GM13977 (cell line): ENCODE results near the gene CAT.

Experiments
- DNase-seq: peaks from one replicate; pipeline ENCODE4 v3.0.0; 2012; ENCODE audit warnings: low spot score
- in situ Hi-C: fragments of 300-500 bp; cut with MboI; formaldehyde crosslinking; loops from one replicate; pipeline ENCODE4 v1.12.0; 2022; ENCODE audit warnings: low sequenced_read_pairs, low pct_unique_long_range_greater_than_20kb, mixed read lengths, inconsistent platforms; ENCODE audit not compliant: unreplicated experiment
- TF ChIP-seq, protein P1 (sequence below): IDR thresholded peaks from 2 replicates; pipeline ENCODE4 v1.5.1; 2012; ENCODE audit warnings: mild to moderate bottlenecking, control low read depth; ENCODE audit not compliant: insufficient read depth; ENCODE audit errors: extremely low read depth, missing control alignments

CAT gene

DNA sequence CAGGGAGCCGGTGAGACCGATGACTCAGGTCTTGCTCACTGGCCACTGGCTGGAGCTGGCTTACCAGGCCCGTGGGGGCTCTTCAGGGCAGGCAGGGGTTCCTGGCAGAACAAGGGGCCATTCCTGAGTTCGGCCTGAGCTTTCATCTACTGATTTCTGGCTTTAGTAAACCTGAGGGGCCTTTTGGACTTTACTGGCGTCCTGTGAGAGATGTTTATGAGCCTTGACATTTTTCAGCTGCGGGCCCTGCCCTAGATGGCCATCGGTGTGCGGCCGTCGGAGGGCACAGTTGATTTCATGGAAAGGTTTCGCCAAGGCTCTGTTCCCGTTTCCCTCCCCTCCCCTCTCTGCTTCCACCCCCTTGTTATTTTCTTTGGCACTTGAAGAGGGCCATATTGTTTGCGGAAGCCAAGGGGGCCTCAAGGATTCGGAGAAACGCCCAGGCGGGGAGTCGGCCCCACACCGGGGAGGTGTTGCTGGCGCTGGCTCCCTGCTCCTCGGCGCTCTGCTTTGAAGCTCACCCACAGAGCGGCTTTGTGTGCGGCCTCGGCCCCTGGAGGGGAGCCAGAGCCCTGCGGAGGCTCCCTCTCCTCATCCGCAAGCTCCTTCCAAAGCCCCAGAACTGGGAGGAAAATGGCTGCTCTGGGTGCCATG is 57.1 kb downstream of the CAT start:
- DNase-seq = no peak
- TF ChIP-seq, protein P1, sequence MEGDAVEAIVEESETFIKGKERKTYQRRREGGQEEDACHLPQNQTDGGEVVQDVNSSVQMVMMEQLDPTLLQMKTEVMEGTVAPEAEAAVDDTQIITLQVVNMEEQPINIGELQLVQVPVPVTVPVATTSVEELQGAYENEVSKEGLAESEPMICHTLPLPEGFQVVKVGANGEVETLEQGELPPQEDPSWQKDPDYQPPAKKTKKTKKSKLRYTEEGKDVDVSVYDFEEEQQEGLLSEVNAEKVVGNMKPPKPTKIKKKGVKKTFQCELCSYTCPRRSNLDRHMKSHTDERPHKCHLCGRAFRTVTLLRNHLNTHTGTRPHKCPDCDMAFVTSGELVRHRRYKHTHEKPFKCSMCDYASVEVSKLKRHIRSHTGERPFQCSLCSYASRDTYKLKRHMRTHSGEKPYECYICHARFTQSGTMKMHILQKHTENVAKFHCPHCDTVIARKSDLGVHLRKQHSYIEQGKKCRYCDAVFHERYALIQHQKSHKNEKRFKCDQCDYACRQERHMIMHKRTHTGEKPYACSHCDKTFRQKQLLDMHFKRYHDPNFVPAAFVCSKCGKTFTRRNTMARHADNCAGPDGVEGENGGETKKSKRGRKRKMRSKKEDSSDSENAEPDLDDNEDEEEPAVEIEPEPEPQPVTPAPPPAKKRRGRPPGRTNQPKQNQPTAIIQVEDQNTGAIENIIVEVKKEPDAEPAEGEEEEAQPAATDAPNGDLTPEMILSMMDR = no peak
- in situ Hi-C loops = no loop called here

DNA sequence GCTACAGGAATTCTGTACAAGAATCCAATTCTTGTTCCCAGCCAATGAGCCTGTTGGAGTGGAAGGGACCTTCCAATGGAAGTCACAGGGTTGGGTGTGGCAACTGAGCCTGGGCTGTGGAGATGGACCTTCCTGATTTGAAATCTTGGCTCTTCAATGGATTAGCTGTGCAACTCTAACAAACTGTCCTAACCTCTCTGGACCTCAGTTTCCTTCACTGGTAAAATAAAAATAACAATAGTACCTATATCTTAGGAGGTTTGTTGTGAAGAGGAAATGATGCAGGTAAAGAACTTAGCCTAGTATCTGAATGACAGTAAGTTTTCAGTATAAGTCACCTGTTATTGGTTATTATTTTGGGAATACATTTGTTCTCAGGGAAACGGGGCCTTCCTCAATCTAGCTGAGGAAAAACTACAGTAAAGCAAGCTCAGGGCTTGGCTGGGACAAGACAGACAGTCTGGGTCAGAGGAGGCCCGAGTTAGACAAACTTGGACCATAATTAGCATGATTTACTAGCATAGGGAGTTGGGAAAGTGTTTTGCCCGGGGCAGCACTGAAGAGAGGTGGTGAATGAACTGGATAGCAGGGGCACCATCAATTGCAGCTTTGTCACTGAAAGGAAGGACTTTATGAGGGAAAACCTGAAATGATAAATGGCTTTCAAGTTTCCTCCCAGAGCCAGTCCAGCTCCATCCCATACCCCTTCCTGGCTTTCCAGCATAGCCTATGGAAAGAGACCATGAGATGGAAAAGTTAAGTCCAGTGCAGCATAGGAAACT is 61.2 kb downstream of the CAT start:
- TF ChIP-seq, protein P1 = no peak
- DNase-seq = no peak
- in situ Hi-C loops = no loop called here

DNA sequence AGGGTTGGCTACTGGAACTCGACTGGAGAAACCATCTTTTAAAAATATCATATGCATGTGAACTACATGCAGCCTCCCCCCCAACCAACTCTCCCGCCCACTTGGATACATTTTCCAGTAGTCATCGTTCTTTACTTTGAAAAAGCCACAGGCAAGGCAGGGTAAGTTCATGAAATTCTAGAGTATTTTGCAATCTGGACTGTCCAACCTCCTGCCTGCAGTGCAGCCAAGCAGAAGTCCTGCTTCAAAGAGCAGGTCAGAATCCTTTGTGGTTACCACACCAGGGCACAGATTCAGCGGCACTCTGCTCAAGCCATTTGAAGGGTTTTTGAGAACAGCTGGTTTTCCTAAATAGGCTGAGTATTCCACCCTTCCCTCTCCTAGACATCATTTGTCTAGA is 62.8 kb downstream of the CAT start:
- TF ChIP-seq, protein P1 = no peak
- no peak for DNase-seq
- in situ Hi-C loops = no loop called here

DNA sequence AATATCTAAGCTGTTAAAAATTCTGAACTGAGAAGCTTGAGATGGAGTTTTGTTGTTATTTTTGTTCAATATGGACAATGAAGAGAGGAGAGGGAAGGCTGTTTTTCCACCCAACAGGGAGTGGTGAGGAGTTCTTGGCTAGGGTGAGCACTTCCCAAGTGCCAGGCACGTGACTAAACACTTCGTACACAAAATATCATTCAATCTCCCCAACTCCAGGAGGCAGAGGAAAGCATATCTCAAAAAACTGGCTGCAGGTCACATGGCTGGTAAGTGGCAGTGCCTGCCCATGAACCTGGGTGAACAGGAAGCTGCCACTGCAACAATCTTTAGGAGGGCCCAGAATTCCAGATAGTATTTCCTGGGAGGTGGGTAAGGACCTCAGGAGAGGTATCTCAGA is 63.2 kb downstream of the CAT start:
- TF ChIP-seq, protein P1 = no peak
- no peak for DNase-seq
- in situ Hi-C loops = no loop called here

DNA sequence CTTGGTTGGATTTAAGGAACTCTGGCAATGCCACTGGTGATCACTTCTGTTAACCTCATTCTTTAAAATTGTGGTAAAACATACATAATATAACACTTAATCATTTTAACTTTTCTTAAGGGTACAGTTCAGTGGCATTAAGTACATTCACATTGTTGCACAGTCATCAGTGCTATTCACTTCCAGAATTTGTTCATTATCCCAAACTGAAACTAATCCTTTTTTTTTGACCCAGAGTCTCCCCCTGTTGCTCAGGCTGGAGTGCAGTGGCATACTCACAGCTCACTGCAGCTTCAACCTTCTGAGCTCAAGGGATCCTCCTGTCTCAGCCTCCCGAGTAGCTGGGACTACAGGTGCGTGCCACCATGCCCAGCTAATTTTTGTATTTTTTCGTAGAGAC is 64.2 kb downstream of the CAT start:
- no peak for DNase-seq
- TF ChIP-seq, protein P1 = no peak
- in situ Hi-C loops = no loop called here

DNA sequence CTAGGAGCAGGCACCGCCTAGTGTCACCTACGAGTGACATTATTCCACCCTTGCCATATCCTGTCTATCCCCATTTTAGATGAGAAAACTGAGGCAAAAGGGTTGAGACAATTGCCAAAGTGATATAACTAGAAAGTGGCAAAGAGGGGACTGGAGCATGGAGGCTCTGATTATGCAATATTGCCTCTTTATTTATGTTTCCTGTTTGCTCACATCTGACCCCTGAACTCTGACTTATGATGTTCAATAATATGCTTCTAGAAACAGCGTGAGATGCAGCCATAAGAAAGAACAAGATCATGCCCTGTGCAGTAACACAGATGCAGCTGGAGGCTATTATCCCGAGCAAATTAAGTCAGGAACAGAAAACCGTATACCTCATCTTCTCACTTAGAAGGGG is 67.1 kb downstream of the CAT start:
- in situ Hi-C loops = no loop called here
- DNase-seq = no peak
- TF ChIP-seq, protein P1 = no peak
